Measurements from ENCODE around the gene SNX27. TPM values are rescaled to one million over a fixed set of nuclear protein-coding genes. Genes with fewer than 3 reads are reported as not detected.
"Not testable (repeated sequence)": the region's sequence is repeated elsewhere in the genome, so short reads cannot be mapped to it uniquely, and the experiment has no call there.

Gene SNX27
- total and polyA plus RNA-seq, 10 of the 15 experiments (the other 5 are each of a cell fraction or from before 2014, with no cell fraction given), result 3.8 to 21.8 (median 12.5) TPM

- no TSS peak for BruUV-seq (replicated peaks)
- ChIA-PET SMC1A (ENCODE audit: uncharacterized antibody, unreplicated experiment) (interaction anchor here (1.0 to 2.0 kb wide), 3 partner anchors 8 to 24 kb away, joined by 3 to 6 read pairs (median 3); no protein-coding TSS in a partner anchor), CTCF (no interaction called here), RAD21 (ENCODE audit: unreplicated experiment) (no interaction called here), POLR2A (interaction anchor here (0.7 kb wide), 1 partner anchor 1293 kb away, joined by 3 read pairs; no protein-coding TSS in a partner anchor)
- Histone ChIP-seq H3K27ac (ENCODE audit: control insufficient read depth, insufficient read depth) (no peak overlapping the region), H3K9ac (ENCODE audit: control insufficient read depth, insufficient read depth, low read length) (no peak overlapping the region), H3K36me3 (ENCODE audit: control insufficient read depth in 2 of 2, insufficient read depth in 2 of 2, low read length in 1 of 2) (peaks cover 1 to 8% of the 10 kb centered on the region in 2 experiments; a peak in 2 of 4 replicates), H3K9me3 (replicated peaks; ENCODE audit: control insufficient read depth, insufficient read depth, low read length) (no peaks in the 10 kb centered on the region), H3K79me2 (ENCODE audit: control insufficient read depth, insufficient read depth, low read length) (no peaks in the 10 kb centered on the region), H3K4me3 (no peak overlapping the region), H3K4me1 (ENCODE audit: control insufficient read depth, insufficient read depth, low read length) (no peaks in the 10 kb centered on the region), H3K27me3 (replicated peaks in 1 of 2; ENCODE audit: control insufficient read depth in 2 of 2, insufficient read depth in 2 of 2, low read length in 1 of 2) (no peaks in the 10 kb centered on the region), H2AFZ (ENCODE audit: control insufficient read depth, low read depth, low read length) (no peak overlapping the region), H3K4me2 (ENCODE audit: control insufficient read depth, insufficient read depth) (no peak overlapping the region), H4K20me1 (ENCODE audit: control insufficient read depth, insufficient read depth) (no peaks in the 10 kb centered on the region)
- FAIRE-seq (no peak), ATAC-seq (no peak), DNase-seq (ENCODE audit: low read depth, low spot score) (no peak)
- WGBS (ENCODE audit: insufficient coverage, insufficient replicate concordance, low lambda C conversion rate, missing lambda C conversion rate), result 100% methylated on average over 3 of the region's 3 CpGs
- TF ChIP-seq FOXM1 (IDR thresholded peaks at IDR 0.05; ENCODE audit: low read depth, low read length), result no peak
- no peak for TF ChIP-seq EZH2 (IDR thresholded peaks at IDR 0.05; ENCODE audit: borderline replicate concordance, control insufficient read depth, low read depth, low read length)
- TF ChIP-seq RAD51 (IDR thresholded peaks at IDR 0.05), result no peak
- intact Hi-C loops (cut with micrococcal nuclease; ENCODE audit: unreplicated experiment) (no loop called here), in situ Hi-C loops (cut with MboI) (no loop called here)
Measured at GRCh38 chr1:151668090-151668489, 56.2 kb downstream of the SNX27 start.

- BruUV-seq (replicated peaks); in situ Hi-C loops (cut with MboI); RAD21 ChIA-PET (ENCODE audit: unreplicated experiment); H2AFZ ChIP-seq (ENCODE audit: control insufficient read depth, low read depth, low read length); H3K36me3 ChIP-seq (ENCODE audit: control insufficient read depth in 2 of 2, insufficient read depth in 2 of 2, low read length in 1 of 2); H3K27me3 ChIP-seq (replicated peaks in 1 of 2; ENCODE audit: control insufficient read depth in 2 of 2, insufficient read depth in 2 of 2, low read length in 1 of 2); H3K4me3 ChIP-seq; DNase-seq (ENCODE audit: low read depth, low spot score); H3K79me2 ChIP-seq (ENCODE audit: control insufficient read depth, insufficient read depth, low read length); H3K27ac ChIP-seq (ENCODE audit: control insufficient read depth, insufficient read depth); H3K4me2 ChIP-seq (ENCODE audit: control insufficient read depth, insufficient read depth); intact Hi-C loops (cut with micrococcal nuclease; ENCODE audit: unreplicated experiment); FAIRE-seq; H3K9ac ChIP-seq (ENCODE audit: control insufficient read depth, insufficient read depth, low read length); H3K4me1 ChIP-seq (ENCODE audit: control insufficient read depth, insufficient read depth, low read length); H4K20me1 ChIP-seq (ENCODE audit: control insufficient read depth, insufficient read depth); ATAC-seq; H3K9me3 ChIP-seq (replicated peaks; ENCODE audit: control insufficient read depth, insufficient read depth, low read length): not testable (repeated sequence)
- WGBS (ENCODE audit: insufficient coverage, insufficient replicate concordance, low lambda C conversion rate, missing lambda C conversion rate), result 94% methylated on average over 2 of the region's 2 CpGs
- ChIA-PET SMC1A (ENCODE audit: uncharacterized antibody, unreplicated experiment) (interaction anchor here (2.0 kb wide), 1 partner anchor 10 kb away, joined by 6 read pairs; no protein-coding TSS in a partner anchor), CTCF (interaction anchor here (1.7 kb wide), 1 partner anchor 64 kb away, joined by 4 read pairs; no protein-coding TSS in a partner anchor), POLR2A (interaction anchor here (0.6 kb wide), 1 partner anchor 177 kb away, joined by 7 read pairs; no protein-coding TSS in a partner anchor)
Measured at GRCh38 chr1:151670036-151670675, 58.3 kb downstream of the SNX27 start.
